Osteocyte (in vitro differentiated cells): ENCODE measurements around the gene IFT20. TPM values are rescaled to one million over a fixed set of nuclear protein-coding genes. Genes with fewer than 3 reads are reported as not detected.

ENCODE experiments used
- DNase-seq: peaks from one replicate; pipeline ENCODE4 v3.0.0; 2021; ENCODE audit warnings: mixed read lengths; ENCODE audit not compliant: unreplicated experiment; ENCODE audit errors: extremely low spot score
- H3K27ac Mint-ChIP-seq: one replicate; pipeline ENCODE4 v1.8.0; 2021; ENCODE audit warnings: mild to moderate bottlenecking, mixed read lengths; ENCODE audit not compliant: unreplicated experiment
- H3K27me3 Mint-ChIP-seq: one replicate; pipeline ENCODE4 v1.8.0; 2021; ENCODE audit warnings: mixed read lengths; ENCODE audit not compliant: unreplicated experiment
- H3K36me3 Mint-ChIP-seq: one replicate; pipeline ENCODE4 v1.8.0; 2021; ENCODE audit warnings: mixed read lengths; ENCODE audit not compliant: unreplicated experiment
- H3K4me1 Mint-ChIP-seq: one replicate; pipeline ENCODE4 v1.8.0; 2021; ENCODE audit warnings: mixed read lengths; ENCODE audit not compliant: unreplicated experiment
- H3K4me3 Mint-ChIP-seq: one replicate; pipeline ENCODE4 v1.8.0; 2021; ENCODE audit warnings: mild to moderate bottlenecking, moderate library complexity, mixed read lengths; ENCODE audit not compliant: unreplicated experiment
- H3K9me3 Mint-ChIP-seq: one replicate; pipeline ENCODE4 v1.8.0; 2021; ENCODE audit warnings: mixed read lengths; ENCODE audit not compliant: unreplicated experiment
- CTCF ChIP-seq: fragments of 200-600 bp; sonication (generic); IDR thresholded peaks from 2 replicates; pipeline ENCODE4 v1.5.0; 2021; ENCODE audit warnings: antibody characterized with exemption, mild to moderate bottlenecking, moderate library complexity
- total RNA-seq: library from RNA; stranded (reverse); gene quantifications from 2 replicates; pipeline ENCODE4 v1.2.1, GENCODE V29; 2021

Gene IFT20
- total RNA-seq, 1 donor from 2014 or later, result 61.9 TPM

- Mint-ChIP-seq H3K4me3 (no peak overlapping the region), H3K4me1 (peaks cover 55% of the 10 kb centered on the region), H3K27ac (no peak overlapping the region)
Observed at GRCh38 chr17:28324781-28325180, 10.5 kb downstream of the IFT20 start.

GRCh38 chr17:28324267-28324745 lies 11.0 kb downstream of the IFT20 start:
- no peaks in the 10 kb centered on the region for H3K9me3 Mint-ChIP-seq
- H3K27ac Mint-ChIP-seq, result no peak overlapping the region
- no peak for TF ChIP-seq CTCF
- H3K36me3 Mint-ChIP-seq, result peaks cover 21% of the 10 kb centered on the region
- peak; percentile 13 for DNase-seq
- H3K27me3 Mint-ChIP-seq, result no peaks in the 10 kb centered on the region
- H3K4me3 Mint-ChIP-seq, result no peak overlapping the region
- H3K4me1 Mint-ChIP-seq, result peaks cover 58% of the 10 kb centered on the region

More at GRCh38 chr17:28324781-28325180, 10.5 kb downstream of the IFT20 start:
- peak; percentile 2 for DNase-seq
- no peaks in the 10 kb centered on the region for H3K27me3 Mint-ChIP-seq
- H3K9me3 Mint-ChIP-seq, result no peaks in the 10 kb centered on the region
- no peak for TF ChIP-seq CTCF
- peaks cover 21% of the 10 kb centered on the region for H3K36me3 Mint-ChIP-seq

- no peaks in the 10 kb centered on the region for H3K36me3 Mint-ChIP-seq
- TF ChIP-seq CTCF, result no peak
- DNase-seq, result no peak
- peak overlapping the region; percentile 90 for H3K4me3 Mint-ChIP-seq
- H3K9me3 Mint-ChIP-seq, result no peaks in the 10 kb centered on the region
- H3K27ac Mint-ChIP-seq, result peak overlapping the region; percentile 81
- H3K27me3 Mint-ChIP-seq, result no peaks in the 10 kb centered on the region
- peaks cover 56% of the 10 kb centered on the region for H3K4me1 Mint-ChIP-seq
Observed at GRCh38 chr17:28320215-28321061, 14.8 kb downstream of the IFT20 start.

- H3K9me3 Mint-ChIP-seq, result no peaks in the 10 kb centered on the region
- no peaks in the 10 kb centered on the region for H3K36me3 Mint-ChIP-seq
- H3K4me1 Mint-ChIP-seq, result peaks cover 48% of the 10 kb centered on the region
- peak overlapping the region; percentile 81 for H3K27ac Mint-ChIP-seq
- no peak for DNase-seq
- TF ChIP-seq CTCF, result no peak
- no peaks in the 10 kb centered on the region for H3K27me3 Mint-ChIP-seq
- H3K4me3 Mint-ChIP-seq, result peak overlapping the region; percentile 90
Observed at GRCh38 chr17:28319598-28319935, 15.7 kb downstream of the IFT20 start.

GRCh38 chr17:28318759-28319597 lies 16.3 kb downstream of the IFT20 start, which contains the start of gene TMEM97:
Gene TMEM97, plus strand, starts transcription at chr17:28319200. Its CDS starts 40 bp downstream, at chr17:28319240.
- H3K4me1 Mint-ChIP-seq, result peaks cover 45% of the 10 kb centered on the region
- peak within 1 kb of the TSS; percentile 81 for H3K27ac Mint-ChIP-seq
- peak; percentile 98 for DNase-seq
- TF ChIP-seq CTCF, result peak; percentile 28
- no peaks in the 10 kb centered on the region for H3K36me3 Mint-ChIP-seq
- H3K4me3 Mint-ChIP-seq, result peak within 1 kb of the TSS; percentile 90
- no peaks in the 10 kb centered on the region for H3K27me3 Mint-ChIP-seq
- no peaks in the 10 kb centered on the region for H3K9me3 Mint-ChIP-seq
